Endothelial cell of umbilical vein (primary cell): ENCODE data around the gene TMOD4. TPM values are rescaled to one million over a fixed set of nuclear protein-coding genes. Genes with fewer than 3 reads are reported as not detected.

ENCODE experiments used
- BruUV-seq: library from RNA; stranded (reverse); fragments of 400-500 nt; replicated peaks from 2 replicates; lab custom pipeline; 2021; lab: Mats Ljungman, UMichigan
- CTCF ChIA-PET: fragments of 300-600, 350-600 bp; sonication (Branson Sonifier 250); formaldehyde crosslinking; loops from one replicate; lab custom pipeline; 2021; ENCODE audit warnings: antibody characterized with exemption, inconsistent platforms; lab: Charles Lee
- POLR2A ChIA-PET: fragments of 300-600, 350-600 bp; sonication (Branson Sonifier 250); formaldehyde crosslinking; loops from one replicate; lab custom pipeline; 2021; ENCODE audit warnings: antibody characterized with exemption, inconsistent platforms; lab: Charles Lee
- DNase-seq: peaks from one replicate; pipeline ENCODE4 v3.0.0-alpha.2; 2011; ENCODE audit warnings: low read depth, low spot score
- FAIRE-seq: peaks from 2 replicates; lab custom pipeline; 2011; peaks lifted over from hg19 to GRCh38; lab: Jason Lieb, UNC
- H2AFZ ChIP-seq: 2 replicates; pipeline ENCODE4 v1.6.0; 2012; ENCODE audit warnings: low read depth, low read length, control low read depth, inconsistent platforms
- H3K27ac ChIP-seq: 2 replicates; pipeline ENCODE4 v1.5.1; 2011; ENCODE audit warnings: low read depth, mild to moderate bottlenecking, control low read depth, low read length, moderate library complexity; ENCODE audit not compliant: insufficient read depth
- H3K27me3 ChIP-seq, 2 experiments: 2 replicates each; pipeline versions ENCODE4 v1.6.0 to v1.6.1; 2011; ENCODE audit warnings: low read length in 2 of 2, mixed read lengths in 1 of 2; ENCODE audit not compliant: control insufficient read depth in 2 of 2, insufficient read depth in 2 of 2
- H3K36me3 ChIP-seq, 2 experiments: 2 replicates in 1 of 2; 3 replicates in 1 of 2; pipeline ENCODE4 v1.5.1; 2011; ENCODE audit warnings: low read length in 2 of 2, mild to moderate bottlenecking in 1 of 2, moderate library complexity in 1 of 2; ENCODE audit not compliant: control insufficient read depth in 2 of 2, insufficient read depth in 2 of 2; ENCODE audit errors: extremely low read depth in 1 of 2
- H3K4me1 ChIP-seq: 3 replicates; pipeline ENCODE4 v1.5.1; 2011; ENCODE audit warnings: mild to moderate bottlenecking, low read length; ENCODE audit not compliant: control insufficient read depth, insufficient read depth; ENCODE audit errors: extremely low read depth
- H3K4me2 ChIP-seq: 2 replicates; pipeline ENCODE4 v1.6.1; 2011; ENCODE audit warnings: low read length, control low read depth, mixed read lengths; ENCODE audit not compliant: insufficient read depth
- H3K4me3 ChIP-seq, 3 experiments: fragments of 200-600 bp in 1 of 3; sonication (generic), shearing (Covaris generic) in 1 of 3; replicated peaks in 1 of 3; 2 replicates each; pipeline ENCODE4 v1.5.1; 2011 to 2016; ENCODE audit warnings: control low read depth in 3 of 3, low read length in 3 of 3, mild to moderate bottlenecking in 2 of 3, inconsistent platforms in 1 of 3, low read depth in 1 of 3, moderate library complexity in 1 of 3; ENCODE audit not compliant: insufficient read depth in 1 of 3
- H3K79me2 ChIP-seq: 2 replicates; pipeline ENCODE4 v1.6.0; 2012; ENCODE audit warnings: low read length, inconsistent platforms; ENCODE audit not compliant: control insufficient read depth, insufficient read depth
- H3K9ac ChIP-seq: replicated peaks from 2 replicates; pipeline ENCODE3; 2011; ENCODE audit warnings: low read length, control low read depth; ENCODE audit not compliant: insufficient read depth; ENCODE audit errors: extremely low read depth
- H3K9me1 ChIP-seq: replicated peaks from 3 replicates; pipeline ENCODE4 v1.6.0; 2011; ENCODE audit warnings: mild to moderate bottlenecking, low read length; ENCODE audit not compliant: control insufficient read depth, insufficient read depth; ENCODE audit errors: extremely low read depth
- H3K9me3 ChIP-seq: replicated peaks from 2 replicates; pipeline ENCODE4 v1.5.1; 2012; ENCODE audit warnings: low read length, inconsistent platforms; ENCODE audit not compliant: control insufficient read depth, insufficient read depth
- H4K20me1 ChIP-seq: replicated peaks from 2 replicates; pipeline ENCODE3; 2011; ENCODE audit warnings: mild to moderate bottlenecking, low read length; ENCODE audit not compliant: control insufficient read depth, insufficient read depth; ENCODE audit errors: extremely low read depth
- EZH2 ChIP-seq: IDR thresholded peaks from 2 replicates; pipeline ENCODE4 v1.6.1; 2012; ENCODE audit warnings: borderline replicate concordance, low read depth, mild to moderate bottlenecking, moderate library complexity, low read length, inconsistent platforms; ENCODE audit not compliant: severe bottlenecking
- FOS ChIP-seq: IDR thresholded peaks from 2 replicates; pipeline ENCODE4 v1.6.1; 2011; ENCODE audit warnings: mild to moderate bottlenecking, low read length, moderate library complexity, borderline replicate concordance; ENCODE audit not compliant: insufficient read depth
- GATA2 ChIP-seq: IDR thresholded peaks from 2 replicates; pipeline ENCODE4 v1.7.0; 2011; ENCODE audit warnings: low read depth, mild to moderate bottlenecking, moderate library complexity, mixed read lengths, low read length; ENCODE audit not compliant: insufficient read length, insufficient read depth
- JUN ChIP-seq: IDR thresholded peaks from 2 replicates; pipeline ENCODE4 v1.6.1; 2011; ENCODE audit warnings: borderline replicate concordance, low read depth; ENCODE audit not compliant: insufficient read length, insufficient read depth
- MYC ChIP-seq: IDR thresholded peaks from one replicate; pipeline ENCODE4 v1.6.1; 2011; ENCODE audit warnings: mild to moderate bottlenecking, low read depth, low read length
- POLR2A ChIP-seq: IDR thresholded peaks from 2 replicates; pipeline ENCODE4 v1.6.1; 2012; ENCODE audit warnings: low read depth, mild to moderate bottlenecking, control low read depth, low read length
- POLR2AphosphoS5 ChIP-seq: IDR thresholded peaks from 2 replicates; pipeline ENCODE4 v1.6.1; 2012; ENCODE audit warnings: low read depth, mild to moderate bottlenecking, control low read depth, low read length, moderate library complexity; ENCODE audit not compliant: insufficient read depth
- dilution Hi-C: fragments of 300-500 bp; cut with MboI; formaldehyde crosslinking; loops from one replicate; pipeline ENCODE4 v1.15.0; 2019; ENCODE audit warnings: low sequenced_read_pairs; ENCODE audit not compliant: extremely low pct_ligation_motif_present
- intact Hi-C: fragments of 100-400 bp; cut with micrococcal nuclease; formaldehyde crosslinking; loops from one replicate; pipeline ENCODE4 v1.10.0; 2022
- polyA plus RNA-seq, 4 experiments: library from polyadenylated mRNA; depleted of rRNA in 3 of 4; stranded (reverse) in 3 of 4; unstranded in 1 of 4; fragments of >200 nt; gene quantifications; 2 replicates each; pipeline versions ENCODE4 v1.2.1 to v1.2.3, GENCODE V29; 2011 to 2012; ENCODE audit warnings: missing spikeins in 1 of 4
- total RNA-seq: library from RNA; stranded (reverse); gene quantifications from 2 replicates; pipeline ENCODE4 v1.2.3, GENCODE V29; 2021
- TF ChIP-seq, protein P1 (sequence below), 2 donors: IDR thresholded peaks; 1 replicate in 1 of 2; 2 replicates in 1 of 2; pipeline ENCODE4 v1.5.1; 2011; ENCODE audit warnings: low read length in 2 of 2, mild to moderate bottlenecking in 2 of 2, moderate library complexity in 2 of 2, control low read depth in 1 of 2, inconsistent platforms in 1 of 2, low read depth in 1 of 2; ENCODE audit not compliant: insufficient read depth in 1 of 2; ENCODE audit errors: extremely low read depth in 1 of 2
- TF ChIP-seq, protein P2 (sequence below): IDR thresholded peaks from 2 replicates; pipeline ENCODE4 v1.6.1; 2011; ENCODE audit not compliant: insufficient read depth, insufficient read length

Gene TMOD4
- total and polyA plus RNA-seq, 2 donors (not counting 3 experiments of a cell fraction or from before 2014, with no cell fraction given): 0.22 to 1.4 TPM

DNA sequence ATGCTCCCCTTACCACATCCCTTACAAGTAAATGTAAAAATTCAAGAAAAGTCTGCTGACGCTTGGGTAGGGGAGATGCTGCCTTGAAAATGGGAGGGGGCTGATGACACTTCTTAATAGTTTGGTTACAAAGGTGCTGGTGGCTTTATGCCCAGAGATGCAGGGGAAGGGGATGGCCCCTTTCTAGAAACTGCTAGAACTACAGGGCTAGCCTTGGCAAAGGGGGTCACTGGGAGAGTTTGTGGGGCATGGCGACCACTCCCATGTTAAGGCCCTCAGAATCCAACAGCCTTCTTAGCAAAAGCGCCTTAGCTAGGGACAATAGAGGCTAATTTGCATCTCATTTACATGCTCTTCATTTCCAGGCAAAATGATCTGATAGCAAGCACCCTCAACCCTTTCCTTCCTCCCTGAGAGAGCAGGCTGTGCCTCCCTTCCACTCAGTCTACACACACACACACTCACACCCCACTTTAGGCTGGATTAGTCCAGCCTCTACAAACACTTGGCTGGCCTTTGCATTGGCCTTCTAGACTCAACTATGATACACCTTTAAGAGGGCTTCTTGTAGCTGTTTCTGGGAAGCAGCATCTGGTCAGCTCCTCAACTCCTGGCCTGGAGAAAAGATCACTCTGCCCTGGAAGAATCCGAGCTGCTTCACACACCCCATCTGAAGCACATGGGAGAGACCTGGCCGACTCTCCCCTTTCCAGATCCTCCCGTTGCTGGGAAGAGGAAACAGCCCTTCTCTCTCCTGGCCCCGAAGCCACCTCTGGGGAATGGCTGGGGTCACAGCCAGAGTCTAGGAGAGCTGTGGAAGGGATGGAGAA lies 31.1 kb downstream of the TMOD4 start:
- H3K79me2 ChIP-seq: no peaks in the 10 kb centered on the region
- dilution Hi-C loops: no loop called here
- intact Hi-C loops: loop anchor here (1.0 to 5.0 kb wide), 2 partner anchors 10 to 167 kb away; no protein-coding TSS in a partner anchor
- H3K36me3 ChIP-seq: peaks cover 0 to 14% of the 10 kb centered on the region in 2 experiments
- peaks cover 29% of the 10 kb centered on the region for H3K4me1 ChIP-seq
- no peaks in the 10 kb centered on the region for H4K20me1 ChIP-seq
- DNase-seq: peak; percentile 49
- BruUV-seq: TSS peak; percentile 15
- H3K9me3 ChIP-seq: no peaks in the 10 kb centered on the region
- POLR2A ChIA-PET: interaction anchor here (1.1 kb wide), 1 partner anchor 45 kb away, joined by 3 read pairs; the partner anchor contains the start of gene VPS72
- no peaks in the 10 kb centered on the region for H3K9me1 ChIP-seq
- FAIRE-seq: peak; percentile 77
- H3K27ac ChIP-seq: no peak overlapping the region
- H3K27me3 ChIP-seq: no peaks in the 10 kb centered on the region
- CTCF ChIA-PET: interaction anchor here (0.6 to 3.2 kb wide), 4 partner anchors 11 to 120 kb away, joined by 3 to 30 read pairs (median 4); no protein-coding TSS in a partner anchor
- peak overlapping the region in 2 of 3 experiments; percentile 49 to 81 for H3K4me3 ChIP-seq
- H3K4me2 ChIP-seq: peak overlapping the region; percentile 96
- no peak overlapping the region for H2AFZ ChIP-seq
- TF ChIP-seq POLR2AphosphoS5 (no peak), EZH2 (no peak), GATA2 (no peak), FOS (no peak), POLR2A (no peak), JUN (no peak), MYC (no peak)
- TF ChIP-seq, protein P1, sequence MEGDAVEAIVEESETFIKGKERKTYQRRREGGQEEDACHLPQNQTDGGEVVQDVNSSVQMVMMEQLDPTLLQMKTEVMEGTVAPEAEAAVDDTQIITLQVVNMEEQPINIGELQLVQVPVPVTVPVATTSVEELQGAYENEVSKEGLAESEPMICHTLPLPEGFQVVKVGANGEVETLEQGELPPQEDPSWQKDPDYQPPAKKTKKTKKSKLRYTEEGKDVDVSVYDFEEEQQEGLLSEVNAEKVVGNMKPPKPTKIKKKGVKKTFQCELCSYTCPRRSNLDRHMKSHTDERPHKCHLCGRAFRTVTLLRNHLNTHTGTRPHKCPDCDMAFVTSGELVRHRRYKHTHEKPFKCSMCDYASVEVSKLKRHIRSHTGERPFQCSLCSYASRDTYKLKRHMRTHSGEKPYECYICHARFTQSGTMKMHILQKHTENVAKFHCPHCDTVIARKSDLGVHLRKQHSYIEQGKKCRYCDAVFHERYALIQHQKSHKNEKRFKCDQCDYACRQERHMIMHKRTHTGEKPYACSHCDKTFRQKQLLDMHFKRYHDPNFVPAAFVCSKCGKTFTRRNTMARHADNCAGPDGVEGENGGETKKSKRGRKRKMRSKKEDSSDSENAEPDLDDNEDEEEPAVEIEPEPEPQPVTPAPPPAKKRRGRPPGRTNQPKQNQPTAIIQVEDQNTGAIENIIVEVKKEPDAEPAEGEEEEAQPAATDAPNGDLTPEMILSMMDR (IDR thresholded peaks at IDR 0.05; ENCODE audit: extremely low read depth in 1 of 2, insufficient read depth in 1 of 2, low read depth in 1 of 2, low read length in 2 of 2): no peak
- TF ChIP-seq, protein P2, sequence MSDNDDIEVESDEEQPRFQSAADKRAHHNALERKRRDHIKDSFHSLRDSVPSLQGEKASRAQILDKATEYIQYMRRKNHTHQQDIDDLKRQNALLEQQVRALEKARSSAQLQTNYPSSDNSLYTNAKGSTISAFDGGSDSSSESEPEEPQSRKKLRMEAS: no peak
- no peak overlapping the region for H3K9ac ChIP-seq
